Keratinocyte (primary cell): ENCODE results near the gene FHL3. TPM values are rescaled to one million over a fixed set of nuclear protein-coding genes. Genes with fewer than 3 reads are reported as not detected.
A peak's percentile ranks its signal among the peaks of the same experiment; 100 is the strongest.

Source experiments
- DNase-seq: peaks from one replicate; pipeline ENCODE4 v3.0.0-alpha.2; 2011; ENCODE audit warnings: low read depth, missing footprints, low spot score
- FAIRE-seq: peaks from 2 replicates; lab custom pipeline; 2011; peaks lifted over from hg19 to GRCh38; lab: Jason Lieb, UNC
- H2AFZ ChIP-seq: 2 replicates; pipeline ENCODE4 v1.6.0; 2012; ENCODE audit warnings: low read length, control low read depth, inconsistent platforms; ENCODE audit not compliant: control insufficient read depth
- H3K27ac ChIP-seq: 2 replicates; pipeline ENCODE4 v1.5.1; 2011; ENCODE audit warnings: low read length; ENCODE audit not compliant: control insufficient read depth, insufficient read depth
- H3K27me3 ChIP-seq: 3 replicates; pipeline ENCODE4 v1.6.0; 2011; ENCODE audit warnings: low read length; ENCODE audit not compliant: control insufficient read depth, insufficient read depth; ENCODE audit errors: extremely low read depth
- H3K36me3 ChIP-seq, 2 experiments: 2 replicates in 1 of 2; 3 replicates in 1 of 2; pipeline ENCODE4 v1.5.1; 2011; ENCODE audit warnings: low read length in 2 of 2, mild to moderate bottlenecking in 1 of 2; ENCODE audit not compliant: control insufficient read depth in 2 of 2, insufficient read depth in 2 of 2; ENCODE audit errors: extremely low read depth in 1 of 2
- H3K4me1 ChIP-seq: 3 replicates; pipeline ENCODE4 v1.5.1; 2011; ENCODE audit warnings: low read length; ENCODE audit not compliant: control insufficient read depth, insufficient read depth; ENCODE audit errors: extremely low read depth
- H3K4me2 ChIP-seq: 3 replicates; pipeline ENCODE4 v1.6.0; 2011; ENCODE audit warnings: low read depth, low read length; ENCODE audit not compliant: control insufficient read depth, insufficient read depth; ENCODE audit errors: extremely low read depth
- H3K4me3 ChIP-seq, 3 experiments: fragments of 200-600 bp in 1 of 3; sonication (generic) in 1 of 3; 2 replicates in 2 of 3; 3 replicates in 1 of 3; pipeline ENCODE4 v1.5.1; 2011 to 2016; ENCODE audit warnings: low read length in 3 of 3, mild to moderate bottlenecking in 3 of 3, control low read depth in 2 of 3, inconsistent platforms in 1 of 3, low read depth in 1 of 3, mixed read lengths in 1 of 3, mixed run types in 1 of 3, moderate library complexity in 1 of 3; ENCODE audit not compliant: control insufficient read depth in 2 of 3, insufficient read depth in 2 of 3; ENCODE audit errors: extremely low read depth in 1 of 3
- H3K79me2 ChIP-seq: 2 replicates; pipeline ENCODE4 v1.6.0; 2012; ENCODE audit warnings: low read length; ENCODE audit not compliant: control insufficient read depth, insufficient read depth
- H3K9ac ChIP-seq: 3 replicates; pipeline ENCODE4 v1.6.0; 2011; ENCODE audit warnings: low read length; ENCODE audit not compliant: control insufficient read depth, insufficient read depth; ENCODE audit errors: extremely low read depth
- H3K9me1 ChIP-seq: 3 replicates; pipeline ENCODE4 v1.6.0; 2011; ENCODE audit warnings: low read length; ENCODE audit not compliant: control insufficient read depth, insufficient read depth; ENCODE audit errors: extremely low read depth
- H3K9me3 ChIP-seq: 2 replicates; pipeline ENCODE4 v1.5.1; 2012; ENCODE audit warnings: low read depth, low read length; ENCODE audit not compliant: control insufficient read depth
- H4K20me1 ChIP-seq: 3 replicates; pipeline ENCODE4 v1.6.0; 2011; ENCODE audit warnings: low read length; ENCODE audit not compliant: control insufficient read depth, insufficient read depth; ENCODE audit errors: extremely low read depth
- EZH2 ChIP-seq: IDR thresholded peaks from one replicate; pipeline ENCODE4 v1.6.1; 2012; ENCODE audit warnings: inconsistent platforms, mild to moderate bottlenecking, low read length, moderate library complexity
- dilution Hi-C: fragments of 300-500 bp; cut with MboI; formaldehyde crosslinking; loops from one replicate; pipeline ENCODE4 v1.7.0; 2020; ENCODE audit warnings: low sequenced_read_pairs; ENCODE audit not compliant: extremely low pct_ligation_motif_present
- polyA plus RNA-seq, 5 experiments: library from polyadenylated mRNA; depleted of rRNA in 3 of 5; stranded (reverse) in 3 of 5; stranded (forward) in 1 of 5; unstranded in 1 of 5; fragments of >200 nt; gene quantifications; 1 replicate in 1 of 5; 2 replicates in 3 of 5; 3 replicates in 1 of 5; pipeline versions ENCODE4 v1.2.1 to v1.2.3, GENCODE V29; 2011 to 2012; ENCODE audit warnings: missing spikeins in 2 of 5, low read depth in 1 of 5, low replicate concordance in 1 of 5
- TF ChIP-seq, protein P1 (sequence below), 3 experiments: IDR thresholded peaks in 1 of 3; conservative IDR thresholded peaks in 1 of 3; optimal IDR thresholded peaks in 1 of 3; 2 replicates in 2 of 3; 3 replicates in 1 of 3; pipeline versions ENCODE3 to v1.5.1; 2011; ENCODE audit warnings: low read length in 3 of 3, mild to moderate bottlenecking in 3 of 3, moderate library complexity in 2 of 3, control low read depth in 1 of 3, inconsistent platforms in 1 of 3; ENCODE audit not compliant: insufficient read depth in 2 of 3; ENCODE audit errors: extremely low read depth in 1 of 3

FHL3 gene
- polyA plus RNA-seq, 1 donor (not counting 4 experiments of a cell fraction or from before 2014, with no cell fraction given) = 5.1 TPM

- Histone ChIP-seq H3K36me3 (no peaks in the 10 kb centered on the region), H3K4me1 (peaks cover 17% of the 10 kb centered on the region), H4K20me1 (no peaks in the 10 kb centered on the region), H3K4me2 (peak overlapping the region; percentile 86), H3K9me1 (no peaks in the 10 kb centered on the region), H3K4me3 (peak overlapping the region in 2 of 3 experiments; percentile 48 to 73), H3K27me3 (peaks cover 46% of the 10 kb centered on the region), H3K79me2 (peaks cover 6% of the 10 kb centered on the region), H2AFZ (no peak overlapping the region), H3K27ac (no peak overlapping the region), H3K9ac (no peak overlapping the region), H3K9me3 (no peaks in the 10 kb centered on the region)
- TF ChIP-seq EZH2 = peak; percentile 100
- TF ChIP-seq, protein P1, sequence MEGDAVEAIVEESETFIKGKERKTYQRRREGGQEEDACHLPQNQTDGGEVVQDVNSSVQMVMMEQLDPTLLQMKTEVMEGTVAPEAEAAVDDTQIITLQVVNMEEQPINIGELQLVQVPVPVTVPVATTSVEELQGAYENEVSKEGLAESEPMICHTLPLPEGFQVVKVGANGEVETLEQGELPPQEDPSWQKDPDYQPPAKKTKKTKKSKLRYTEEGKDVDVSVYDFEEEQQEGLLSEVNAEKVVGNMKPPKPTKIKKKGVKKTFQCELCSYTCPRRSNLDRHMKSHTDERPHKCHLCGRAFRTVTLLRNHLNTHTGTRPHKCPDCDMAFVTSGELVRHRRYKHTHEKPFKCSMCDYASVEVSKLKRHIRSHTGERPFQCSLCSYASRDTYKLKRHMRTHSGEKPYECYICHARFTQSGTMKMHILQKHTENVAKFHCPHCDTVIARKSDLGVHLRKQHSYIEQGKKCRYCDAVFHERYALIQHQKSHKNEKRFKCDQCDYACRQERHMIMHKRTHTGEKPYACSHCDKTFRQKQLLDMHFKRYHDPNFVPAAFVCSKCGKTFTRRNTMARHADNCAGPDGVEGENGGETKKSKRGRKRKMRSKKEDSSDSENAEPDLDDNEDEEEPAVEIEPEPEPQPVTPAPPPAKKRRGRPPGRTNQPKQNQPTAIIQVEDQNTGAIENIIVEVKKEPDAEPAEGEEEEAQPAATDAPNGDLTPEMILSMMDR (optimal IDR thresholded peaks at IDR 0.05 in 1 of 3, IDR thresholded peaks at IDR 0.05 in 1 of 3, conservative IDR thresholded peaks at IDR 0.05 in 1 of 3; ENCODE audit: extremely low read depth in 1 of 3, insufficient read depth in 2 of 3, low read length in 3 of 3) = no peak
- no peak for FAIRE-seq
- DNase-seq = no peak
- dilution Hi-C loops = no loop called here
These were observed 40.4 kb upstream of the FHL3 start for GRCh38 chr1:38045401-38046332.

DNA sequence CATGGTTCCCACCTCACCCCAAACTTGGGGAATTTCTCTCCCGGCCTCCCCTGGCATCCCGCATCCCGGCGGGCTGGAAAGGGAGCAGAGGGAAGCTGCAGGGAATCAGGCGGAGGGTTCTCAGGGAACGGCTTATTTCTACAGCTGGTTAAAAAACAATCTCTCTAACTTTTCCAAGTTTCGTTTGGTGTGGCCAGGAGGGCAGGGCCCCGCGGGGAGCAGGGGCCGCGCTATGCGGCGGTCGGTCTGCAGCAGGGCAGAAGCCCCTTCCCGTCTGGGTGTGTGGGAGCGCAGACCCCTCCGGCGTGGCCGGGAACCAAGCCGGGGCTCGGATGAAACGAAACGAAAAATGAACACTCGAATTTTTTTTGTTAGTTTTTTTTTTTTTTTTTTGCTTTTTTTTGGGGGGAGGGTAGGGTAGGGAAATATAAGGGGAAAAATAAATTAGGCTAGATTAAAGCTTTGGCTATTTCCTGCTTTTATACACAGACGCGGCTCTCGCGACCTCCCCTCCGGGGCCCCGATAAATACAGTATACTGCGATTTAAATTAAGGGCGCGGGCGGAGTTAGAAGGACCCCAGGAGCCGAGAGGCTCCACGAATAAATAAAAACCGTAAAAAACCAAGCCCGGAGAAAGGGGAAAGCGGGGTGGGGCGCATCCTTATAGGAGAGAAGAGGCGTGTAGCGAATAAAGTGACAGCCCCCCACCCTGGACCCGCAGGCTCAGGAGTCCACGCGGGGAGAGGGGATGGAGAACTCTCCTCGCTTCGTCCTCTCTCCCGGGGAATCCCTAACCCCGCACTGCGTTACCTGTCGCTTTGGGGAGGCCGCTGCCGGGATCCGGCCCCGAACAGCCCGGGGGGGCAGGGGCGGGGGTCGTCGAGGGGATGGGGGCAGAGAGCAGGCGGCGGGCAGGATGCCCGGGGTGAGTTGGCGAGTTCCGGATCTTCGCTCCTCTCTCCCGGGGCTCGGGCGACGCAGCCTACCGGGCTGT, 39.2 kb upstream of the FHL3 start:
- FAIRE-seq = no peak
- no peaks in the 10 kb centered on the region for H3K9me3 ChIP-seq
- H3K27ac ChIP-seq = peak overlapping the region; percentile 23
- dilution Hi-C loops = no loop called here
- peak; percentile 96 for TF ChIP-seq EZH2
- TF ChIP-seq, protein P1 (optimal IDR thresholded peaks at IDR 0.05 in 1 of 3, IDR thresholded peaks at IDR 0.05 in 1 of 3, conservative IDR thresholded peaks at IDR 0.05 in 1 of 3; ENCODE audit: extremely low read depth in 1 of 3, insufficient read depth in 2 of 3, low read length in 3 of 3) = no peak
- no peaks in the 10 kb centered on the region for H3K36me3 ChIP-seq
- H3K9me1 ChIP-seq = no peaks in the 10 kb centered on the region
- DNase-seq = no peak
- peak overlapping the region; percentile 58 for H3K9ac ChIP-seq
- H3K4me3 ChIP-seq = peak overlapping the region; percentile 48 to 73 (median 66)
- H2AFZ ChIP-seq = no peak overlapping the region
- peaks cover 17% of the 10 kb centered on the region for H3K4me1 ChIP-seq
- H3K27me3 ChIP-seq = peaks cover 46% of the 10 kb centered on the region
- H4K20me1 ChIP-seq = no peaks in the 10 kb centered on the region
- peaks cover 2% of the 10 kb centered on the region for H3K79me2 ChIP-seq
- peak overlapping the region; percentile 86 for H3K4me2 ChIP-seq
